Mesenchymal stem cell (in vitro differentiated cells and primary cell): ENCODE results near the gene MAP7D3.

Source experiments
- DNase-seq: peaks from one replicate; pipeline ENCODE4 v3.0.0-alpha.2; 2013
- H2AFZ ChIP-seq: one replicate; pipeline ENCODE4 v1.6.1; 2013; ENCODE audit warnings: low read depth, mild to moderate bottlenecking, control low read depth, inconsistent platforms, low read length, moderate library complexity
- H2AK5ac ChIP-seq: 2 replicates; pipeline ENCODE4 v1.6.1; 2013; ENCODE audit warnings: low read length, moderate library complexity, mild to moderate bottlenecking, inconsistent platforms; ENCODE audit not compliant: severe bottlenecking
- H2BK120ac ChIP-seq: one replicate; pipeline ENCODE4 v1.6.1; 2013; ENCODE audit warnings: low read depth, mild to moderate bottlenecking, inconsistent platforms, low read length, moderate library complexity
- H2BK12ac ChIP-seq, 2 experiments: one replicate each; pipeline ENCODE4 v1.6.1; 2013; ENCODE audit warnings: inconsistent platforms in 2 of 2, low read length in 2 of 2, mild to moderate bottlenecking in 2 of 2, moderate library complexity in 2 of 2, control low read depth in 1 of 2
- H2BK15ac ChIP-seq: one replicate; pipeline ENCODE4 v1.6.1; 2013; ENCODE audit warnings: mild to moderate bottlenecking, low read depth, inconsistent platforms; ENCODE audit not compliant: poor library complexity, severe bottlenecking
- H2BK5ac ChIP-seq: 2 replicates; pipeline ENCODE4 v1.6.1; 2013; ENCODE audit warnings: low read depth, mild to moderate bottlenecking, low read length, control low read depth, inconsistent platforms; ENCODE audit not compliant: poor library complexity, severe bottlenecking
- H3K14ac ChIP-seq, 2 experiments: one replicate each; pipeline ENCODE4 v1.6.1; 2013; ENCODE audit warnings: inconsistent platforms in 2 of 2, low read length in 2 of 2, control low read depth in 1 of 2, mild to moderate bottlenecking in 1 of 2, moderate library complexity in 1 of 2
- H3K18ac ChIP-seq, 2 experiments: one replicate each; pipeline ENCODE4 v1.6.1; 2013; ENCODE audit warnings: inconsistent platforms in 2 of 2, low read length in 2 of 2, control low read depth in 1 of 2, low read depth in 1 of 2, mild to moderate bottlenecking in 1 of 2
- H3K23ac ChIP-seq, 2 experiments: one replicate each; pipeline ENCODE4 v1.6.1; 2013; ENCODE audit warnings: inconsistent platforms in 2 of 2, low read length in 2 of 2, mild to moderate bottlenecking in 2 of 2, moderate library complexity in 2 of 2, control low read depth in 1 of 2
- H3K27ac ChIP-seq: 2 replicates; pipeline ENCODE4 v1.5.1; 2013; ENCODE audit warnings: mild to moderate bottlenecking, moderate library complexity, low read length, control low read depth, inconsistent platforms; ENCODE audit not compliant: poor library complexity, severe bottlenecking
- H3K27me3 ChIP-seq, 2 experiments: 2 replicates each; pipeline versions ENCODE4 v1.6.1 to v1.7.0; 2013; ENCODE audit warnings: low read length in 2 of 2, mild to moderate bottlenecking in 2 of 2, moderate library complexity in 2 of 2, control low read depth in 1 of 2, inconsistent platforms in 1 of 2; ENCODE audit not compliant: control insufficient read depth in 1 of 2, insufficient read depth in 1 of 2
- H3K36me3 ChIP-seq, 2 experiments: 2 replicates each; pipeline versions ENCODE4 v1.6.1 to v1.7.0; 2013; ENCODE audit warnings: low read length in 2 of 2, control low read depth in 1 of 2, inconsistent platforms in 1 of 2, low read depth in 1 of 2, mild to moderate bottlenecking in 1 of 2; ENCODE audit not compliant: insufficient read depth in 2 of 2, control insufficient read depth in 1 of 2
- H3K4ac ChIP-seq, 2 experiments: one replicate each; pipeline ENCODE4 v1.6.1; 2013; ENCODE audit warnings: inconsistent platforms in 2 of 2, low read length in 2 of 2, mild to moderate bottlenecking in 2 of 2, moderate library complexity in 2 of 2, control low read depth in 1 of 2, low read depth in 1 of 2
- H3K4me1 ChIP-seq: 2 replicates; pipeline ENCODE4 v1.6.1; 2013; ENCODE audit warnings: low read depth, low read length, control low read depth; ENCODE audit not compliant: control insufficient read depth, insufficient read depth
- H3K4me2 ChIP-seq: 2 replicates; pipeline ENCODE4 v1.6.1; 2013; ENCODE audit warnings: low read length, mild to moderate bottlenecking, inconsistent platforms; ENCODE audit not compliant: poor library complexity, severe bottlenecking
- H3K4me3 ChIP-seq, 2 experiments: 2 replicates each; pipeline versions ENCODE4 v1.5.1 to v1.7.0; 2013; ENCODE audit warnings: low read length in 2 of 2, mild to moderate bottlenecking in 2 of 2, control low read depth in 1 of 2, low read depth in 1 of 2; ENCODE audit not compliant: insufficient read depth in 1 of 2
- H3K79me1 ChIP-seq: replicated peaks from 2 replicates; pipeline ENCODE4 v1.6.1; 2013; ENCODE audit warnings: mild to moderate bottlenecking, control low read depth, low read length, inconsistent platforms; ENCODE audit not compliant: poor library complexity, severe bottlenecking
- H3K9ac ChIP-seq: 2 replicates; pipeline ENCODE4 v1.7.0; 2013; ENCODE audit warnings: mild to moderate bottlenecking, low read length, moderate library complexity
- H3K9me3 ChIP-seq: 2 replicates; pipeline ENCODE4 v1.7.0; 2013; ENCODE audit warnings: mild to moderate bottlenecking, low read length; ENCODE audit not compliant: control insufficient read depth
- H4K8ac ChIP-seq: one replicate; pipeline ENCODE4 v1.6.1; 2013; ENCODE audit warnings: inconsistent platforms, mild to moderate bottlenecking, low read length, moderate library complexity
- H4K91ac ChIP-seq: one replicate; pipeline ENCODE4 v1.6.1; 2013; ENCODE audit warnings: mild to moderate bottlenecking, low read length, inconsistent platforms
- whole genome bisulfite sequencing: methylation state at CpG from one replicate; pipeline ENCODE4 v1.1.7; 2013; ENCODE audit warnings: mixed read lengths; 5-methylcytosine and 5-hydroxymethylcytosine counted together

MAP7D3 gene

GRCh38 chrX:136183917-136184316 is 67.3 kb downstream of the MAP7D3 start:
- Histone ChIP-seq H3K4me2 (no peak overlapping the region), H2BK120ac (no peak overlapping the region), H3K18ac (no peak overlapping the region), H3K79me1 (peaks cover 1% of the 10 kb centered on the region), H3K4me3 (no peak overlapping the region), H3K4me1 (peaks cover 1% of the 10 kb centered on the region), H3K4ac (no peak overlapping the region), H2AFZ (no peak overlapping the region), H2BK12ac (no peak overlapping the region), H4K8ac (no peak overlapping the region), H3K27ac (no peak overlapping the region), H3K23ac (no peak overlapping the region), H2BK5ac (no peak overlapping the region), H2AK5ac (no peak overlapping the region), H2BK15ac (no peak overlapping the region), H3K9ac (peak overlapping the region; percentile 85), H3K14ac (no peak overlapping the region), H3K27me3 (peaks cover 0 to 3% of the 10 kb centered on the region in 2 experiments), H3K36me3 (no peaks in the 10 kb centered on the region), H3K9me3 (no peaks in the 10 kb centered on the region), H4K91ac (no peak overlapping the region)
- DNase-seq = no peak
- no CpG with 5 or more reads among the region's 1 CpG for WGBS

- Histone ChIP-seq H3K23ac (no peak overlapping the region), H3K4me2 (no peak overlapping the region), H3K4me3 (no peak overlapping the region), H3K4me1 (peaks cover 1% of the 10 kb centered on the region), H2BK12ac (no peak overlapping the region), H2BK5ac (no peak overlapping the region), H2AFZ (no peak overlapping the region), H3K18ac (no peak overlapping the region), H3K9me3 (no peaks in the 10 kb centered on the region), H3K27ac (no peak overlapping the region), H3K36me3 (no peaks in the 10 kb centered on the region), H3K9ac (peak overlapping the region; percentile 85), H3K79me1 (peaks cover 1% of the 10 kb centered on the region), H3K14ac (no peak overlapping the region), H2BK15ac (no peak overlapping the region), H4K91ac (no peak overlapping the region), H4K8ac (no peak overlapping the region), H3K4ac (no peak overlapping the region), H2BK120ac (no peak overlapping the region), H2AK5ac (no peak overlapping the region), H3K27me3 (peaks cover 0 to 3% of the 10 kb centered on the region in 2 experiments)
- DNase-seq = no peak
- no CpG with 5 or more reads among the region's 4 CpGs for WGBS
These were observed 68.0 kb downstream of the MAP7D3 start for GRCh38 chrX:136183172-136183571.

- Histone ChIP-seq H2BK120ac (no peak overlapping the region), H2BK12ac (no peak overlapping the region), H3K27me3 (peaks cover 0 to 3% of the 10 kb centered on the region in 2 experiments), H3K27ac (no peak overlapping the region), H2AFZ (no peak overlapping the region), H4K91ac (no peak overlapping the region), H2AK5ac (no peak overlapping the region), H3K4me2 (no peak overlapping the region), H3K9ac (no peak overlapping the region), H4K8ac (no peak overlapping the region), H3K18ac (no peak overlapping the region), H3K4ac (no peak overlapping the region), H3K23ac (no peak overlapping the region), H3K36me3 (no peaks in the 10 kb centered on the region), H3K4me1 (peaks cover 1% of the 10 kb centered on the region), H3K4me3 (no peak overlapping the region), H2BK5ac (no peak overlapping the region), H3K14ac (no peak overlapping the region), H2BK15ac (no peak overlapping the region), H3K9me3 (no peaks in the 10 kb centered on the region), H3K79me1 (peaks cover 1% of the 10 kb centered on the region)
- no peak for DNase-seq
- 90% methylated on average over 2 of the region's 3 CpGs for WGBS
These were observed 68.8 kb downstream of the MAP7D3 start for GRCh38 chrX:136182414-136182813.

GRCh38 chrX:136179133-136179532 is 72.1 kb downstream of the MAP7D3 start:
- DNase-seq = no peak
- no peaks in the 10 kb centered on the region for H3K4me1 ChIP-seq
- H2BK5ac ChIP-seq = no peak overlapping the region
- H4K8ac ChIP-seq = no peak overlapping the region
- H3K79me1 ChIP-seq = peaks cover 1% of the 10 kb centered on the region
- no peak overlapping the region for H3K4ac ChIP-seq
- H2BK15ac ChIP-seq = no peak overlapping the region
- H3K14ac ChIP-seq = no peak overlapping the region
- no peak overlapping the region for H3K4me3 ChIP-seq
- no peak overlapping the region for H3K23ac ChIP-seq
- H3K36me3 ChIP-seq = no peaks in the 10 kb centered on the region
- H3K27ac ChIP-seq = no peak overlapping the region
- no peak overlapping the region for H3K4me2 ChIP-seq
- no peak overlapping the region for H2AK5ac ChIP-seq
- H2BK120ac ChIP-seq = no peak overlapping the region
- no peak overlapping the region for H2AFZ ChIP-seq
- no peak overlapping the region for H3K18ac ChIP-seq
- H4K91ac ChIP-seq = no peak overlapping the region
- H3K9ac ChIP-seq = no peak overlapping the region
- H3K27me3 ChIP-seq = peaks cover 0 to 3% of the 10 kb centered on the region in 2 experiments
- H3K9me3 ChIP-seq = no peaks in the 10 kb centered on the region
- H2BK12ac ChIP-seq = no peak overlapping the region
- 95% methylated on average over 4 of the region's 4 CpGs for WGBS
